T47D (cell line): ENCODE results near the gene RPS6KA2.
"Not testable (repeated sequence)": the region's sequence is repeated elsewhere in the genome, so short reads cannot be mapped to it uniquely, and the experiment has no call there.

Experiments
- DNase-seq, 2 experiments: peaks; one replicate each; pipeline versions ENCODE4 v3.0.0 to v3.0.0-alpha.2; 2011 to 2012; ENCODE audit warnings: low read depth in 1 of 2, low spot score in 1 of 2
- JUND ChIP-seq: IDR thresholded peaks from 2 replicates; pipeline ENCODE4 v1.6.1; 2012; ENCODE audit warnings: low read depth
- in situ Hi-C: cut with HindIII; loops from 2 replicates; pipeline ENCODE4 v1.10.0; 2016; ENCODE audit warnings: low sequenced_read_pairs, low pct_unique_long_range_greater_than_20kb

Gene RPS6KA2

GRCh38 chr6:166539543-166539942, 87.5 kb downstream of the RPS6KA2 start:
- in situ Hi-C loops: no loop called here
- DNase-seq: no peak
- no peak for TF ChIP-seq JUND

DNA sequence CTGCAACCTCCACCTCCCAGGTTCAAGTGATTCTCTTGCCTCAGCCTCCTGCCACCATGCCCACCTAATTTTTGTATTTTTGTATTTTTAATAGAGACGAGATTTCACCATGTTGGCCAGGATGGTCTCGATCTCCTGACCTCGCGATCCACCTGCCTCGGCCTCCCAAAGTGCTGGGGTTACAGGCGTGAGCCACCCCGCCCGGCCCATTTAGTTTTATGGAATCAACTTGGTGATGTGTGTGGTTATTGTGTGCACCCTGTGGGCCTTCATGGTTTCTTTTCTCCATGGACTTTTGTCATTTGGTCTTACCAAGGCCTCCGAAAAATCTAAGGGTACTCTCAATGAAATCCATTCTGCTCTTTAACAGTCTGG, 88.1 kb downstream of the RPS6KA2 start:
- in situ Hi-C loops, DNase-seq: not testable (repeated sequence)

GRCh38 chr6:166538297-166539010, 88.6 kb downstream of the RPS6KA2 start:
- no peak for TF ChIP-seq JUND
- no peak for DNase-seq
- in situ Hi-C loops: no loop called here

- no peak for DNase-seq
- in situ Hi-C loops: no loop called here
- TF ChIP-seq JUND: no peak
Observed at GRCh38 chr6:166534658-166535406, 92.2 kb downstream of the RPS6KA2 start.

- TF ChIP-seq JUND: no peak
- DNase-seq: no peak
- in situ Hi-C loops: no loop called here
Observed at GRCh38 chr6:166533205-166533824, 93.7 kb downstream of the RPS6KA2 start.

DNA sequence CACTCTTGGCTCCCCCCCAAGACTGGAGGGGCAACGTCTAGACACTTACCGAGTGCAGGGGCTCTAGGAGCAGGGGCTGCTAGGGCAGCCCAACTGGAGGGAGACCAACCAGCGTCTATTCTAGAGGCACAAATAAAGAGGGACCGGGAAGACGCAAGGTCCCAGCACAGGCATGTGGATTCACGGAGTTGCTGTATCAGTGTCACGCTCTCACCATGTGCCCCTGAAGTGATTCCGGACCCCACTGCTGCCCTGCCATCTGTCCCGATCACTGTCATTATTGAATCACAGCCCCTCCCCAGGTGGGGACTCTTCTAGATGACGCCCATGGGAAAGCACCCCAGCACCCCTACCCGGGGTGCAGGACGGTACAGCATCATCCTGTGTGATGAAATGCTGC, 94.7 kb downstream of the RPS6KA2 start:
- TF ChIP-seq JUND: no peak
- in situ Hi-C loops: no loop called here
- DNase-seq: no peak

DNA sequence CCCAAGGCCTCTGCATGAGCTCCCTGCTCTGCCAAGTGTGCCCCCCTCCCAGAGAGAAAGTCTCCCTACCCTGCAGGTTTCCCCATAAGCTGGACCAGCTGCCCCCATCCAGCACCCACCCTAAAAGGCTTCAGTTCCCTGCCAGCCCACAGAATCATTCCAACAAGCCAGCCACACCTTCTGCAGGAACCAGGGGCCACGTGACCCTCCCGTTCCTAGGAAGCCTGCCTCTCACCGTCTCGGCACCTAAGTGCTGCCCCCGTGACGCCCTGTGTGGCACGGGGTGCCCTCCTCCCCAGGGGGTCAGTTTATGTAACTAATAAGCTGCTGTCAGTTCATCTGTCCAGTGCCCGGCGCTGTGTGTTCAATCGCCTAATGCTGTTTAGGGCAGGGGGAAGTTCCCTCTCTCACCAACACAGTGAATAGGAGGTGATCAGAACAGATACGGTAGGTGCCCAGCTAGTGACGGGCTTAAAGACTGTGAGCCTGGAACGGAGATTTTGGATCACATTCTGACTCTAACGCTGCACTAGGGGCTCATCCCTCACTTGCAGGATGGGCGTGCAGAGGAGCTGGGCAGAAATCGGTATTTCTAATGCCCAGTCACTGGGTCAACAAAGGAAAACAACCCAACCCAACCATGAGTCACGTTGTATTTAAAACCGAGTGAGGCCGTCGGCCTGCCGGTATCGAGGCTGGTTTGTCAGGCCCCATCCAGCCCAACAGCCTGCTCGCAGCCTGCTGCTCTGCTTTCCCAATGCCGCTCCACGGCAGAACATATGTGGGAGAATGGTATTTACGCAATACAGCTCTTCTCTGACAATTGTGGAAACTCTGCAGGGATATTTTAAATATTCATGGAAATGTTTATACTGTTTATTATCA, 96.6 kb downstream of the RPS6KA2 start:
- no peak for TF ChIP-seq JUND
- in situ Hi-C loops: no loop called here
- no peak for DNase-seq

- no peak for TF ChIP-seq JUND
- no peak for DNase-seq
- in situ Hi-C loops: no loop called here
Observed at GRCh38 chr6:166529586-166529985, 97.5 kb downstream of the RPS6KA2 start.

DNA sequence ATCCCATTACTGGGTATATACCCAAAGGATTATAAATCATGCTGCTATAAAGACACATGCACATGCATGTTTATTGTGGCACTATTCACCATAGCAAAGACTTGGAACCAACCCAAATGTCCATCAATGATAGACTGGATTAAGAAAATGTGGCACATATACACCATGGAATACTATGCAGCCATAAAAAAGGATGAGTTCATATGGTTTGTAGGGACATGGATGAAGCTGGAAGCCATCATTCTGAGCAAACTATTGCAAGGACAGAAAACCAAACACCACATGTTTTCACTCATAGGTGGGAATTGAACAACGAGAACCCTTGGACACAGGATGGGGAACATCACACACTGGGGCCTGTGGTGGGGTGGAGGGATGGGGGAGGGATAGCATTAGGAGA, 98.0 kb downstream of the RPS6KA2 start:
- in situ Hi-C loops, DNase-seq: not testable (repeated sequence)

DNA sequence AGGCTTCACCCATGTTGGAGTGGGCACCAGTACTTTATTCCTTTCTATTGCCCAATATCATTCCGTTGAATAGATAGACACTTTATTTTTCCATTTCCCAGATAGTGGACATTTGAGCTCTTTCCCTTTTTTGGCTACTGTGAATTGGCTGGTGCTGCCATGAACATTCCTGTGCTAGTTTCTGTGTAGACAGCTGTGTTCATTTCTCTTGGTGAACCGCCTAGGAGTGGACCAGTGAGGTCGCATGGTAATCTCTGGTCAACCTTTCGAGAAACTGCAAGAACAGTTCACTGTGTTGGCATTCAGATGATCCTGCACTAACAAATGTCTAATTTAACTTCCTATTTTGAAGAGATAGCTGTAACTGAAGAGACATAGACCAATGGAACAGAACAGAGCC, 99.2 kb downstream of the RPS6KA2 start:
- TF ChIP-seq JUND: no peak
- DNase-seq: no peak
- in situ Hi-C loops: no loop called here

- in situ Hi-C loops: no loop called here
- DNase-seq: no peak
- no peak for TF ChIP-seq JUND
Observed at GRCh38 chr6:166526937-166527336, 100.1 kb downstream of the RPS6KA2 start.

DNA sequence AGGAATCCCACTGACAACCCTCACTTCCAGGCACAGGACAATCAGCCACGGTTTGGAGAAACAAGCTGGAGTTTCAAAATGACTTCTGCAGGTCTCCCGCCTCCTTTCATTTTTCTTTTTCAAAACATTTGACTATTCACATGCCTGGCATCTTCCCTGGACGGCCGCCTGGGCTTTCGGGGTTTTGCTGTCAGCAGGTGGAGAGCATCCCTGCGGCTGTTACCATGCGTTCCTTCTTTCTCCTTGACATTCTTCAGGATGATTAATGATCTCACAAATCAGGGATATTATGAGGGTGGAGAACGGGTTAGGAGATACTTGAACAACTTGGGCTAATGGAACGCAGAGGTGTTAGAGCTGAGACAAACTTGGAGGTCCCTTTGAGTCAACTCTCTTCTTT, 101.5 kb downstream of the RPS6KA2 start:
- in situ Hi-C loops: no loop called here
- no peak for DNase-seq
- no peak for TF ChIP-seq JUND
